ENCODE results near the gene GRAP2.

- TF ChIP-seq POLR2A (IDR thresholded peaks at IDR 0.05) (no peak), CTCF (IDR thresholded peaks at IDR 0.05) (no peak)
Measured at GRCh38 chr22:39941601-39942000, 40.7 kb downstream of the GRAP2 start.
